ENCODE measurements around the gene IFT52. TPM values are rescaled to one million over a fixed set of nuclear protein-coding genes. Genes with fewer than 3 reads are reported as not detected.
"Not testable (repeated sequence)": the region's sequence is repeated elsewhere in the genome, so short reads cannot be mapped to it uniquely, and the experiment has no call there.

The IFT52 gene
- total RNA-seq, 2 donors from 2014 or later, result 5.7 to 8.1 TPM

DNA sequence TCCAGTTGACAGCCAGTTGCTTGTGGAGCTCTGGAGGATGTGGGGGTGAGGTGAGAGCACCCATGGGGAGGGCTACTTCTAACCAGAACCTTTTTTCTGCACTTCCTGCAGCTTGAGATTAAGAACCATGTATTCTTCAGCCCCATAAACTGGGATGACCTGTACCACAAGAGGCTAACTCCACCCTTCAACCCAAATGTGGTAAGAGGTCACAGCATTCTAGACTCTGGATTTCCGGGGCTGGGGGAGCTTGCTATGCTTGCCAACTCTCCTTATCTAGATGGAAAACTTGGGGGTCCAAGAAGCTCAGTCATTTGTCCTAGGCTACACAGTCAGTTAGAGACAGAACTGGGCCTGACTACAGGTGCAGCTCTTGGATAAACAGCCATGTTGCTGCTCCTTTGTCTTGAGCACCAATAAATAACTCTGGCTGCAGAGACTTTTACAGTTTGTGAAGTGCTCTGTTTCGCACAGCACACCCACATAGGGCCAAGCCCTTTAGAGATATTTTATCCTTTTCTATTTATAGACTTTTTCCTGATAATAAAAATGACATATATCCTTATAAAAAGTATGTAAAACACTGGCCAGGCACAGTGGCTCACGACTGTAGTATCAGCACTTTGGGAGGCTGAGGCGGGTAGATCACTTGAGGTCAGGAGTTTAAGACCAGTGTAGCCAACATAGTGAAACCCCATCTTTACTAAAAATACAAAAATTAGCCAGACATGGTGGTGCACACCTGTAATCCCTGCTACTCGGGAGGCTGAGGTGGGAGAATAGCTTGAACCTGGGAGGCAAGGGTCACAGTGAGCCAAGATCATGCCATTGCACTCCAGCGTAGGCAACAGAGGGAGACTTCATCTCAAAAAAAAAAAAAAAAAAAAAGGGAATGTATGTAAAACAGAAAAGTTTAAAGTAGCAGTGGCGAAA is 10.6 kb upstream of the IFT52 start:
- Histone ChIP-seq H3K27me3 (no peaks in the 10 kb centered on the region), H3K36me3 (no peaks in the 10 kb centered on the region), H3K4me3 (no peak overlapping the region), H3K9me3 (no peaks in the 10 kb centered on the region), H3K4me1 (no peaks in the 10 kb centered on the region), H3K27ac (no peak overlapping the region)
- TF ChIP-seq CTCF (IDR thresholded peaks at IDR 0.05), result no peak
- no peak for DNase-seq (ENCODE audit: low spot score)

DNA sequence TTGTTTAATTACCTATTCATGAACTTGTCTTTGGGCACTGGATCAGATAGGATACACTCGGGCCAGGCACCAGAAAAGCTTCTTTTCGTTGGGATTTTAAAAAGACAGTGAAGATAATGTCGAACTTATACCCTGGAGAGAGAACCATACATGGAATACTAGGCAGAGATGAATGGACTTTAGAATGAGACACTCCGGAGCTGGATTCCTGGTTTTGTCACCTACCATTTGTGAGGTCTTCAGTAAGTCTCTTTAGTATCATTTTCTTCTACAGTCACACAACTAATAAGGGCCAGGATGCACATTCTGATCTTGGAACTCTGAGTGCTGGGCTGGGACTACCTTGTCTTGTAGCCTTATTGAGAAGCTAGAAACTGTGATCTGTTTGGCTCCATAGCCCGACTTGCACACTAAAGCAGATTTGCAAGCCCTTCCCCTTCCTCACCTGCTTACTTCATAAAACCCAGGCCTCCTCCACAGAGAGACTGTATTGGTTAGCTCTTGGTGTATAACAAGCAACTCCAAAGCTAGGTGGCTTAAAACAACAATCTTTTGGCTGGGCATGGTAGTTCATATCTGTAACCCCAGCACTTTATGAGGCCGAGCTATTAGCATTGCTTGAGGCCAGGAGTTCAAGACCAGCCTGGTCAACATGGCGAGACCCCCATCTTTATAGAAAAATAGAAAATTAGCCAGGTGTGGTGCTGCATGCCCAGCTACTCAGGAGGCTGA is 7.4 kb upstream of the IFT52 start:
- Histone ChIP-seq H3K9me3 (no peaks in the 10 kb centered on the region), H3K4me1 (no peaks in the 10 kb centered on the region), H3K27me3 (no peaks in the 10 kb centered on the region), H3K36me3 (no peaks in the 10 kb centered on the region), H3K4me3 (no peak overlapping the region), H3K27ac (no peak overlapping the region)
- DNase-seq (ENCODE audit: low spot score), result no peak
- no peak for TF ChIP-seq CTCF (IDR thresholded peaks at IDR 0.05)

DNA sequence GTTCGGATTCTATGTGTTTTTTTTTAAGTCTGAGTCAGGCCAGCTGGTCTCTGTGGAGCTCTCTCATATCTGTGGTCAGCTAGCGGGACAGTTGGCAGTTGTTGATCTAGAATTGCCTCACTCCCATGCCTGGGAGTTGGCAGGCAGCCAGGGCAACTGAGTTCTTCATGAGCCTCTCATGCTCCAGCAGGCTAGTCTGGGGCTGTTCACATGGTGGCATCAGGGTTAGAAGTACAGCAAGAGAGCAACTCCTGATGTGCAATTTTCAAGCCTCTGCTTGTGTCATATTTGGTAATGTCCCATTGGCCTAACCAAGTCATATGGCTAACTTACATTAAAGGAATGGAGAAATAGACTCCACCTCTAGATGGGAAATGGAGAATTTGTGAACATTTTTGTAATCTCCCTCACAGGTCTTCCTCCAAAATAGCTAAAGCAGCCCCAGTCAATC is 6.7 kb upstream of the IFT52 start:
- H3K4me1 ChIP-seq, result no peaks in the 10 kb centered on the region
- H3K27me3 ChIP-seq, result no peaks in the 10 kb centered on the region
- TF ChIP-seq CTCF (IDR thresholded peaks at IDR 0.05), result no peak
- H3K36me3 ChIP-seq, result no peaks in the 10 kb centered on the region
- peak; percentile 88 for DNase-seq (ENCODE audit: low spot score)
- no peaks in the 10 kb centered on the region for H3K9me3 ChIP-seq
- H3K4me3 ChIP-seq, result no peak overlapping the region
- H3K27ac ChIP-seq, result no peak overlapping the region

- no peaks in the 10 kb centered on the region for H3K36me3 ChIP-seq
- no peak overlapping the region for H3K4me3 ChIP-seq
- H3K4me1 ChIP-seq, result no peaks in the 10 kb centered on the region
- H3K27ac ChIP-seq, result no peak overlapping the region
- TF ChIP-seq CTCF (IDR thresholded peaks at IDR 0.05), result no peak
- no peaks in the 10 kb centered on the region for H3K27me3 ChIP-seq
- DNase-seq (ENCODE audit: low spot score), result no peak
- H3K9me3 ChIP-seq, result no peaks in the 10 kb centered on the region
Measured at GRCh38 chr20:43584448-43585136, 6.1 kb upstream of the IFT52 start.

- no peak for DNase-seq (ENCODE audit: low spot score)
Measured at GRCh38 chr20:43586641-43587040, 4.1 kb upstream of the IFT52 start.

GRCh38 chr20:43588526-43588925 is 2.2 kb upstream of the IFT52 start:
- not testable (repeated sequence) for DNase-seq (ENCODE audit: low spot score); H3K4me3 ChIP-seq; H3K9me3 ChIP-seq; H3K27me3 ChIP-seq; H3K27ac ChIP-seq; H3K36me3 ChIP-seq
- H3K4me1 ChIP-seq, result peaks cover 0 to 11% of the 10 kb centered on the region in 2 donors

More at GRCh38 chr20:43586641-43587040, 4.1 kb upstream of the IFT52 start:
- no peak overlapping the region for H3K27ac ChIP-seq
- no peaks in the 10 kb centered on the region for H3K27me3 ChIP-seq
- no peaks in the 10 kb centered on the region for H3K36me3 ChIP-seq
- H3K4me3 ChIP-seq, result no peak overlapping the region
- H3K4me1 ChIP-seq, result peaks cover 0 to 6% of the 10 kb centered on the region in 2 donors
- TF ChIP-seq CTCF (IDR thresholded peaks at IDR 0.05), result no peak
- no peaks in the 10 kb centered on the region for H3K9me3 ChIP-seq
